Cardiac fibroblast (primary cell): Measurements from ENCODE around the gene OR56A5.
"Not testable (repeated sequence)": the region's sequence is repeated elsewhere in the genome, so short reads cannot be mapped to it uniquely, and the experiment has no call there.

ENCODE experiments used
- DNase-seq, 2 donors: peaks; one replicate each; pipeline versions ENCODE4 v3.0.0 to v3.0.0-alpha.2; 2010; ENCODE audit warnings: low read depth in 2 of 2
- H3K4me3 ChIP-seq, 2 donors: replicated peaks in 1 of 2; 1 replicate in 1 of 2; 2 replicates in 1 of 2; pipeline ENCODE4 v1.5.1; 2011; ENCODE audit warnings: low read depth in 2 of 2, low read length in 2 of 2, mild to moderate bottlenecking in 2 of 2, moderate library complexity in 1 of 2
- TF ChIP-seq, protein P1 (sequence below): IDR thresholded peaks from one replicate; pipeline ENCODE4 v1.5.1; 2011; ENCODE audit warnings: low read depth, mild to moderate bottlenecking, low read length, inconsistent platforms

OR56A5 gene

DNA sequence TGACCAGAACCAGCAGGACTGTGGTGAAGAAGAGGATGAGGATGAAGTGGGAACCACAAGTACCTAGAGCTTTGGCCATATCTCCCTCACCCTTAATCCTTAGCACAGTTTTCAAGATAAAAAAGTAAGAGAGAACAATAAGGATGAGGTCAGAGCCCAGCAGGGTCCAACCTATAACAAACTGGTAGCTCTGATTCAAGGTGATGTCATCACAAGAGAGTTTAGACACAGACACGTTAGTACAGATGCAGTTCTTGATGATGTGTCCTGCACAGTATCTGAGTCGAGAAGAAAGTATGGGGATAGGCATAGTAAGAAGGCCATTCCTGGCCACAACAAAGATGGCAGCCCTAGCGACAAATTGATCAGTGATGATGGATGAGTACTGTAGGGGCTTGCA lies 586 bp downstream of the OR56A5 start:
- TF ChIP-seq, protein P1, sequence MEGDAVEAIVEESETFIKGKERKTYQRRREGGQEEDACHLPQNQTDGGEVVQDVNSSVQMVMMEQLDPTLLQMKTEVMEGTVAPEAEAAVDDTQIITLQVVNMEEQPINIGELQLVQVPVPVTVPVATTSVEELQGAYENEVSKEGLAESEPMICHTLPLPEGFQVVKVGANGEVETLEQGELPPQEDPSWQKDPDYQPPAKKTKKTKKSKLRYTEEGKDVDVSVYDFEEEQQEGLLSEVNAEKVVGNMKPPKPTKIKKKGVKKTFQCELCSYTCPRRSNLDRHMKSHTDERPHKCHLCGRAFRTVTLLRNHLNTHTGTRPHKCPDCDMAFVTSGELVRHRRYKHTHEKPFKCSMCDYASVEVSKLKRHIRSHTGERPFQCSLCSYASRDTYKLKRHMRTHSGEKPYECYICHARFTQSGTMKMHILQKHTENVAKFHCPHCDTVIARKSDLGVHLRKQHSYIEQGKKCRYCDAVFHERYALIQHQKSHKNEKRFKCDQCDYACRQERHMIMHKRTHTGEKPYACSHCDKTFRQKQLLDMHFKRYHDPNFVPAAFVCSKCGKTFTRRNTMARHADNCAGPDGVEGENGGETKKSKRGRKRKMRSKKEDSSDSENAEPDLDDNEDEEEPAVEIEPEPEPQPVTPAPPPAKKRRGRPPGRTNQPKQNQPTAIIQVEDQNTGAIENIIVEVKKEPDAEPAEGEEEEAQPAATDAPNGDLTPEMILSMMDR, result no peak
- peak in 1 of 2 donors; percentile 1 for DNase-seq
- no peak overlapping the region for H3K4me3 ChIP-seq

DNA sequence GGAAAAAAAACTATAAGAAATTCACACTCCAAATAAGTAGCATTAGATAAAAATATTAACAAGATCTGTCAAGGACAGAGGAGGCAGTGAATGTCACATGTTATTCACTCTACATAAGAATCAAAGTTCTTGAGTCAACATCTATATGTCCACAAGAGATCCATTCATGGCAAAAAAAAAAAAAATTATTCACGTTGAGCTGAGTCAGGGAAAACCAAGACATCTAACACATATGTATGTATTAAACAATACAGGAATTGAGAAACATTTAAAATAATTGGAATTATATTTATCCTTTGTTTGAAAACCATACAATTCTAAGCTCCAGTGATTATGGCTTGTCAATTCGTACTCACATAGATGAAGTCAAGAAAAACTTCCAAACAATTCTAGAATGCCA lies 1.3 kb downstream of the OR56A5 start:
- TF ChIP-seq, protein P1, result no peak
- H3K4me3 ChIP-seq, result no peak overlapping the region
- DNase-seq, result no peak

DNA sequence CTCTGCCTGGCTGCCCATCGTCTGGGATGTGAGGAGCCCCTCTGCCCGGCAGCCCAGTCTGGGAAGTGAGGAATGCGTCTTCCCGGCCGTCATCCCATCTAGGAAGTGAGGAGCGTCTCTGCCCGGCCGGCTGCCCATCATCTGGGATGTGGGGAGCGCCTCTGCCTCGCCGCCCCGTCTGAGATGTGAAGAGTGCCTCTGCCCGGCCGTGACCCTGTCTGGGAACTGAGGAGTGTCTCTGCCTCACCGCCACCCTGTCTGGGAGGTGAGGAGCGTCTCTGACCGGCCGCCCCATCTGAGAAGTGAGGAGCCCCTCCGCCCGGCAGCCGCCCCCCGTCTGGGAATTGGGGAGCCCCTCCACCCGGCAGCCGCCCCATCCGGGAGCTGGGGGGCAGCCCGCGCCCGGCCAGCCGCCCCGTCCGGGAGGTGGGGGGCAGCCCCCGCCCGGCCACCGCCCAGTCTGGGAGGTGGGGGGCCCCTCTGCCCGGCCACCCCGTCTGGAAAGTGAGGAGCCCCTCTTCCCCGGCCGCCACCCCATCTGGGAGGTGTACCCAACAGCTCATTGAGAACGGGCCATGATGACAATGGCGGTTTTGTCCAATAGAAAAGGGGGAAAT lies 7.5 kb downstream of the OR56A5 start:
- DNase-seq, H3K4me3 ChIP-seq: not testable (repeated sequence)

DNA sequence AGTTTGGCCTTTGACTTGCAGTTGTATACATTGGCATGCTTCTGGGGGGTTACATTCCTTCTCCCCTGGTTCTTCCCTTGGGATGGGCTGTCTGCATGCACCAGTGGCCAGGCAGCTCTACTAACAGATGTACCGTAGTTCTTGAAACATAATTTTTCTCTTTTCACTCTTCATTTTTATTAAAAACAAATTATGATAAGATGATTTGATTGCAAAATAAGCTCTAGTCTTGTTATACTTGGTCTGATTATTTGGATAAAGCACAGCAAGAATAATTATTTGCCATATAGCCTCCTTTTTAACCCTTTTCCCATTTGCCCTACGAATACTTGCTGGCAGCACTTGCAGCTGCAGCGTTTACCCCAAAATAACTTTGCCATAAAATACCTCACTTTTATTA lies 12.7 kb downstream of the OR56A5 start:
- H3K4me3 ChIP-seq, result no peak overlapping the region
- DNase-seq, result no peak
- TF ChIP-seq, protein P1, result no peak

DNA sequence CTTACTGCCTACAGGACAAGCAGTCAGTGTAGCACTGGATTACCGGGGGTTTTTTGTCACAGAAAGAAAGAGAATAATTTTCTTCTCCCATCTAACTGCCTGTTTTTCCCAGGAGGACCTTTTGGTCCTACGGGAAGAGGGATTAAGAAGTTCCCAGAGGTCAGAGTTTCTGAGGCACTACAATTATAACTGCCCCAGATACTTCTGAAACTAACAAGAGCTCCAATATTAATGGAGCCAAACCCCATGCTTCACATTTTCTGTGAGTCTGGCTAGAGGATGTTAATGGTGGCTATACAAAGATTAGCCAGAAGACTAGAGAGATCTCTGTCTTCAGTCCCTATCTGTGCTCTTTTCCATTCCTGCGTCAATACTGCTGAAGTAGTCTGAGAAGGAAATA lies 26.3 kb downstream of the OR56A5 start, which contains the start of gene OR56A3:
Gene OR56A3, plus strand, starts transcription at position 301 of the 400 bp plus-strand sequence. CDS start 5,096 bp downstream, outside the sequence.
- no peak for DNase-seq
- H3K4me3 ChIP-seq, result no peak within 1 kb of the TSS
- TF ChIP-seq, protein P1, result no peak

DNA sequence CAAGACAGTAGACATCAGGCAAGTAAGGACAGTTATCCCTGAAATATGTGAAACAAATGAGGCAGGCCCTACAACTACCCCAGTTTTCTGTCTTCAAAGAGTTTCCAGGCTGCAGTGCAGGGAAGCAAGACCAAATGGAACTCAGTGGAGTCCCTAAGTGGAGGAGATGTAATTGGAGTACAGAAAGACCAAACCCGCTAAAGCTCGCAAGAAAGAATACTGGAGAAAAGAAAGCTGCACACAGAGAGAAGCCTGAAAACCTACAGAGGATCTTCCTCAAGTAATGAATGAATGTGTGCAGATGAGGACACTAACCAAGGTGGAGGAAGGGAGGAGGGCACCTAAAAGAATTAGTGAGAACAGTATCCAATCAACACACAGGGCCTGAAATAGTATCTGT lies 27.5 kb downstream of the OR56A5 start:
- no peak overlapping the region for H3K4me3 ChIP-seq
- no peak for DNase-seq
- TF ChIP-seq, protein P1, result no peak

DNA sequence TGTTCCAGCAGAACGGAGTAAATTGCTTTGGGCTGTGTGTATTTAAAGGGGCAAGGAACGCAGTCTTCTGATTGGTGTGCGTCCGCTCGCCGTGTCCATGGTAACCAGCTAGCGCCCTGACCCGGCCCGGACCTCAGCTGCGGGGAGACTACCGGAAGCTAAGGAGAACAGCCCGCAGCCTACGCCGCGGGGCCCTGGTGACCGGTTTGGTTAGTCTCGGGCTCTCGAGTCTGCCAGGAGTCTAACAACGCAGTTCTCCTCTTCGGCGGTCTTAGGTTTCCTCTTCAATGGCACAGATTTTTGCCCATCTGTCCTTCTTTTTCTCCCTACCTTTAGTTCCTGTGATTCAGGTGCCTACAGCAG lies 29.7 kb downstream of the OR56A5 start:
- TF ChIP-seq, protein P1, result no peak
- DNase-seq, result no peak
- H3K4me3 ChIP-seq, result no peak overlapping the region
